GM18520 (cell line): ENCODE results near the gene CCDC174.
"Not testable (repeated sequence)": the region's sequence is repeated elsewhere in the genome, so short reads cannot be mapped to it uniquely, and the experiment has no call there.

Source experiments
- ATAC-seq: cut with Tn5 transposase; IDR thresholded peaks from one replicate; pipeline ENCODE4 v1.9.1; 2021; ENCODE audit not compliant: unreplicated experiment

CCDC174 gene

DNA sequence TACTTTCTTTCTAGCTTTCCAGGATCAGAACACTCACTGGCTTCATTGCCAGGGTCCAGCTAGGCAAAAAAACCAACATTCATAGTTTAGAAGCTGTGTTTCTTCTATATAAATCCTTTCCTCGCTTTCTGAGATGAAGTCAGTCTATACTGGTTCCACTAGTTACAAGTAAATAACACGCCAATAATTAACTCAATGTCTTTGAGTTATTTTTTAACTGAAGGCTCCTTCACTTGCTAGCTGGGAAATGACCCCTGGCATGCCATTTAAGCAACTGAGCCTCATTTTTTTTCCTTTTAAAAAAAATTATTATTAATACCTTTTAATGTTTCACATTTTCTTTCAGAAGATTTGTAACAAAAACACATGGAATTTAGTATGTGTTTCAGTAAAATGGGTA is 2.1 kb upstream of the CCDC174 start:
- no peak for ATAC-seq

DNA sequence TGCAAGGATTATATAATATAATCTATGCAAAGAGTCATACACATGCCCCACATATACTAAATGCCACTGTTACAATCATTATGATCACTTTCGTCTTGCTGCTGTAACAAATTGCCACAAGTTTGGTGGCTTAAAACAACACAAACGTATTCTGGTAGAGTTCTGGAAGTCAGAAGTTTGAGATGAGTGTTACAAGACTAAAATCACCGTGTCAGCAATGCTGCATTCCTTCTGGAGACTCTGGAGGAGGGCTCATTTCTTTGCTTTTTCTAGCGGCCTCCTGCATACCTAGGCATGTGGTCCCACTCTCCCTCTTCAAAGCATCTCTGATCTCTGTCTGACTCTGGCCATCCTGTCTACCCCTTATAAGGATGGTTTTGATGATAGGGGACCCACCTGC is 1.4 kb upstream of the CCDC174 start:
- ATAC-seq: no peak

DNA sequence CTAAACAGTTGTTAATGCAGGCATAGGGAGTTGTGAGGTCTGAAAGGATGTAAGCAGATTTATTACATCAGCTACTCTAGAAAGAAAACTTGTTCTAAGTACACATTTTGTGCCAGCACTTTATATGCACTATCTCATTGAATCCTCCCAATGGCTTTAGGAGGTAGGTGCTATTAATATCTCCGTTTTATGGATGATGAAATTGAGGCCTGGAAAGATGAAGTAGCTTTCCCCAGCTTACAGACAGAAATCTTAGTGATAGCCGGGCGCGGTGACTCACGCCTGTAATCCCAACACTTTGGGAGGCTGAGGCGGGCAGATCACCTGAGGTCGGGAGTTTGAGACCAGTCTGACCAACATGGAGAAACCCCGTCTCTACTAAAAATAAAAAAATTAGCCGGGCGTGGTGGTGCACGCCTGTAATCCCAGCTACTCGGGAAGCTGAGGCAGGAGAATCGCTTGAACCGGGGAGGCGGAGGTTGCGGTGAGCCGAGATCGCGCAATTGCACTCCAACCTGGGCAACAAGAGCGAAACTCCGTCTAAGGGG is 872 bp downstream of the CCDC174 start:
- ATAC-seq: not testable (repeated sequence)

DNA sequence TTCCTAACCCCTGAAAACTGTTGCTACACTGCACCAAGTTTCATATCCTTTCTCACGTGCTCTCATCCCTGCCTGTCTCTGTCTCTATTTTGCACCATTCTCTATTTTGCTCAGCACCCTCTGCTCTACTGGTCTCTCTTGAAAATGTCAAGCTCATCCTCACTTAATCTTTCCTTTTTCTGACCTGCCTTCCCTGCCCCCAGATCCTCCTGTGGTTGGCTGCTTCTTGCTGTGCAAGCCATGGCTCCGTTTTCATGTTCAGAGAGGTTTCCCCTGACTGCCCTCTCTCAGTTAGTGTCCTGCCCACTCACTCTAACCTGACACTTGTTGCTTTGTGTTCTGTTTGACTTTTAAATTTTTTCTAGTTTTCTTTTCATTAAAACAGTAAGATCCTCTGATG is 6.0 kb downstream of the CCDC174 start:
- no peak for ATAC-seq

DNA sequence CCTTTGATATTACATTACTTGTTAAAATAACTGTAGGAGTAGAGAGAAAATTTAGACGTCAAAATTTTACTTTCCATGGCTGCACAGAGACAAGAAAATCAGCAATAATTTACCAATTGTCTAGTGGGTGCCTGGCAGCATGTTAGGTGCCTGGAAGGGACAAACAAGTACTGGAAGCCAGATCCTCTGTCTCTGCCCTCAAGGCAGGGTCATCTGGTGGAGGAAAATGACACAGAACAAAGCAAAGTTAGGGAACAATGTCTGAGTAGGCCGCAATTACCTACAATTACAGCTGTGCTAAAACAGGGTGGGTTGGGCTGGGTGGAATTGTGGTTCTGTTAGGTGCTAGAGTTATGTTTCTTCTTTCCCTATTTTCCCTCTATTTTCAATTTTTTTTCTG is 7.4 kb downstream of the CCDC174 start:
- no peak for ATAC-seq

DNA sequence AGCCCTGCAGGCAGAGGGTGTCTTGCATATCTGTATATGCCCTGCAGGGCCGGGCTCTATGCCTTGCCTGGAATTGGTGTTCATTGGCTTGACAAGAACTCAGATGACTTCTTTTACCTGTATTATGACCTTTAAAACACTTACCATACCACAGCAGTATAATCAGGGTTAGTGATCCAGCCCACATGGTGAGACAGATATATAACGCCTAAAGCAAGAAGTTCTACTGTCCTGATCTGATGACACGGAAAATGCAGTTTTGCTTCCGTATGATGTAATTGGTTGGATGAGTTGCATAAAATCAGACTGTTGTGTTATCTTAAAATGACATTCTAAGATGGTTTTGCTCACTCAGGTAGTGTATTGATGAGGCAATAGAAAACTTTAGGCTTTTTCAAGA is 9.4 kb downstream of the CCDC174 start:
- no peak for ATAC-seq

DNA sequence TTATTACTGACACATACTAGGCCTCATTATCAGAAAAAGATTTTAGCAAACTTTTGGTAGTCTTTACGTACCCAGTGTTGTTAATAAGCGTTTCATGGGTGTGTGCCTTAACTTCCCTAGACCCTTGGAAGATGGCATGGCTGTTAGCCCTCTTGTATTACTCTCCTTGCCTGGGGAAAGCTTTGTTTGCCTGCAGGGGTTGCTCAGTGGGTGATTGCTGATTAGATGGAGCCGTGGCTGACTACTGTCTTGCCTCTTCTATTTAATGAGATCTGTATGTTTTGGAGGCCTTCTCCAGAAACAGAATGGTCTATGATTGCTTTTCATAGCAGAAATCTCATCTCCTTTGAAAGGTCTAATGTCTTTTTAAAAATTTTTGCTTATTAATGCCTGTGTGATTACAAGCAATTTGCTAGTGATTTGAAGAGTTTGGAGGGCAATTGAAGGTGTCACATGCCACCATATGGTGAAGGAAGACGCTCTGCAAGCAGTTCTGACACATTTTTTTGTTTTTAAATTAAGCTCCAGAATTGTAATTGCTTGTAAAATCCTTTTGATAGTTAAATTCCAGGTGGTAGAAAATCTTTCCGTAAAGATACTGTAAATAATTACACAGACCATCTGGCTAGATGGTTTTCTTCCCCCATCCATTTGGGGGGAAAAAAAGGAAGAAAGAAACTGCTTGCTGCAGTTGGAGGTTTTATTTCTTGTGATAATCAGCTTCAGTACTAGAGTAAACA is 12.0 kb downstream of the CCDC174 start:
- ATAC-seq: no peak

DNA sequence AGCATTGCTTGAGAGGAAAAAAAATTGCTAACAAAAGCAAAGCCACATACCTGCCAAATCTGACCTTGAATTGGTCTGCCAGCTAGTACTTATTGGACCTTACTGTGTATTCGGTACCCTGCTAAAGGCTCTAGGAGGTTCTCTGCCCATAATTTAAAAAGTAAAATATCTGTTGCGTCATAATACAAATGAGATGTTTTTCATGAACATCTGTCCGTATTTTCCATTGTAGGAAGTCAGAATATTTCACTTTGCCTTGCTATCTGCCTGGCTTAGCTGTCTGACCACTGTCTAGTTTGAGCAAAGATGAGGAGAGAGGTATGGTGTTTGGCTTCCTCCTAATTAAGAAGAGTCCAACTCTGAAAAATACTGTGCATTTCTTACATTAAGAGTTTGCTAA is 12.6 kb downstream of the CCDC174 start:
- ATAC-seq: no peak

DNA sequence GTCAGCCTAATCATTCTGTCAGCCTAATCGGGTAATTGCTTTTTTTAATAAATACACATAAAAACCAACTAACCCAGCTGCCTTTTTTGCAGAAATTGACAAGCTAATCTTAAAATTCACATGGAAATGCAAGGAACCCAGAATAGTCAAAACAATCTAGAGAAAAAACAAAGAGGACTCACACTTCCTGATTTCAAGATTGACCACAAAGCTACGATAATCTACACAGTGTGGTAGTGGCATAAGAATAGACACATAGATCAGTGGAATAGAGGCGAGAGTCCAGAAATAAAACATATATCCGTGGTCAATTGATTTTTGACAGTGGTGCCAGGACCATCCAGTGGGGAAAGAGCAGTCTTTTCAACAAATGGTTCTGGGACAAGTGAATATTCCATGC is 21.0 kb downstream of the CCDC174 start:
- ATAC-seq: no peak

DNA sequence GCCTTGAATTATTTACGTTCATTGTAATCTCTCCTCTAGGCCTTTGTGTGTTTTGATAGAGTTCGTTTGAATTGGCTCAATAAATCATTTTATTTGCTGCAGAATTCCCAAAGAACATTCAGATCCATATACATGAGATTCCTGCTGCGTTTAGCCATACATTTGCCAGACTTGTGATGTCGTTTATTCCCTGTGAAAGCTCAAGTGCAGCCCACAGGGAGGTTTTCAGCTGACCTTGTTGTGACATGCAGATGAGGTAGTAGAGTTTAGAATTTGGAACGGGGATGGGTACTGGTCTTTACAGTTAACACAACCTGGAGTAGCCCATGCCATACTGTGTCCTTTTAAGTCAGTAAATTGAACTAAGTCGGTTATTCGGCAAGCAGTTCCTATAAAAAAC is 23.3 kb downstream of the CCDC174 start, which contains the start of gene C3orf20:
Gene C3orf20, plus strand, starts transcription at position 301 of the 400 bp plus-strand sequence. CDS start 7,573 bp downstream, outside the sequence.
- no peak for ATAC-seq

DNA sequence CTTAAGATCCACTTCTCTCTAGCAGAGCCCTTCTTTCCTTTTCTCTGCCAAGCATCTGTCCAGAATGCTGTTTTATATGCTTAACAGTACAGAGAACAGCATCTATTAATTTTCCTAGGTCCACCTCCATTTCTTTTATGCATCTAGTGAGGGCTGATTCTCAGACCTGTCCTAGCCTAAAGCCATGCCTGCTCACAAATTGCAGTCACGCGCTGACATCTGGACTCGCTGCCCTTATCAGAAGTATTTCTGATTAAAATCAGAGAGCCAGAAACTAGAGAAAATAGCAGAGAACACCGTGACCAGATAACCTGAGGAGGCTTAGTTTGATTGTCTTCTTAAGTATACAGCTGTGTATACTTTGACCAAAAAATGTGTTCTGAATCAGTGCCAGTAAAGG is 25.3 kb downstream of the CCDC174 start:
- ATAC-seq: no peak

DNA sequence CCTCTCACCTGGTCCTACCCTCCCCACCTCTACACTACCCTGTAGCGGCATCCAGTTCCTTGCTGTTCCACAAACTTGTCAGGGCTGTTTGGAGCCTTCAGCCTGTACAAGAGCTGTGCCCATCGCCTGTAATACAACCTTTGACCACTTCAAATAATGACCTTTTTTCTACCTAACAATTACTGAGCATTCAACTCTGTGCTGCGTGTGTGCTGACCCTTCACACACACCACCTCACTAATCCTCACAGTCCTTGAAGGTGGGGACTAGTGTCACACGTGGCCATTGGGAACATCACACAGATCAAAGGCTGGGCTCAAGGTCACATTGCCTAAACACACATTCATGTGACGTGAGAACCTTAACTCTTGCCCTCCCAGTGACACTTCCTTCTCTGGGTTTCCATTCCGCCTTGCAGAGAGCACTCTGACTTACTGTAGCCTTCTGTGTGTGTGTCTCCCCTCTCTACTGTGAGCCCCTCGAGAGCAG is 26.5 kb downstream of the CCDC174 start:
- ATAC-seq: no peak

DNA sequence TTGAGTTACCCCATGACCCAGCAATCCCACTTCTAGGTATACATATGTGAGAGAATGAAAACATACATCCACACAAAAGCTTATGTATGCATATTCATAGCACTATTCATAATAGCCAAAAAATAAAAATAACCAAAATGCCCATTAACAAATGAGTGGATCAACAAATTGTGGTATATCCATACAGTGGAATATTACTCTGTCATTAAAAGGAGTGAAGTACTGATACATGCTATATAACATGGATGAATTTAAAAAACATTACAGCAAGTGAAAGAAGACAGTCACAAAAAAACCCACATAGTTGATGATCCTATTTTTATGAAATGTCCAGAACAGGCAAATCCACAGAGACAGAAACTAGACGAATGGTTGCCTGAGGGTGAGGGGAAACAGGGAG is 28.6 kb downstream of the CCDC174 start:
- ATAC-seq: no peak

DNA sequence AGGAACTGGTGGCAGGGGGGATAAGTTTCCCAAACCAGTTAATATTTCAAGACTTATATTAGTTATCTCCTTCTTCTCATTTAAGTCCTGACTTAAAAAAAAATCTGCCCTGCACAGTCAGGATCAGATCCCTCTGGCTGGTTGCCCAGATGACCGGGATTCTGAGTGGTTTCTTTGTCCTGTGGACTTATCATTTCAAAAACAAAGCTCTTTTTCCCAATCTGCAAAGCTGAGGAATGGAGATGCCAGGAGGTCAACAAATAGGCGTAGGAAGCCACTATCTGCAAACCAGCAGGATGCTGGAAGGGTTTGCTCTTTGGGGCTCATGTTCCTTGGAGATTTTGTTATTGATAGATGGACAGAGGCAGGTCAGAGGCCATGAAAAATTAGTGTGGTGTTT is 29.2 kb downstream of the CCDC174 start:
- no peak for ATAC-seq

DNA sequence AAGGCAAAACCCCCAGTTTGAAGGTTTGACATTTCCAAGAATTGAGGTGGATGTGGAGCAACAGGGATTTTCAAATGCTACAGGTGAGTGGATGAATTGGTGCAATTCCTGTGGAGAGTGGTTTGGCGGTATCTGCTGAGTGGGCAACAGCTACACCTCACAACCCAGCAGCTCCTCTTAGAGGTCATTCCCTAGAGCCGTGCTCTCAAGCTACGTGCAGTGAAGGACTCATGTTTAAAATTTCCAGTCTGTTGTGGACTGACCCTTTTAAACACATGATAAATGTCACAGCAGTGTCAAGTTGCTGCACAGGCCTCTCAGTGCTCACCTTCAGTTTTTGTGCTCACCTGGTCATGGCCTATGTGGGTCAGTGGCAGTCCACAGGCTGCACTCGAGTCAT is 32.9 kb downstream of the CCDC174 start:
- ATAC-seq: no peak

DNA sequence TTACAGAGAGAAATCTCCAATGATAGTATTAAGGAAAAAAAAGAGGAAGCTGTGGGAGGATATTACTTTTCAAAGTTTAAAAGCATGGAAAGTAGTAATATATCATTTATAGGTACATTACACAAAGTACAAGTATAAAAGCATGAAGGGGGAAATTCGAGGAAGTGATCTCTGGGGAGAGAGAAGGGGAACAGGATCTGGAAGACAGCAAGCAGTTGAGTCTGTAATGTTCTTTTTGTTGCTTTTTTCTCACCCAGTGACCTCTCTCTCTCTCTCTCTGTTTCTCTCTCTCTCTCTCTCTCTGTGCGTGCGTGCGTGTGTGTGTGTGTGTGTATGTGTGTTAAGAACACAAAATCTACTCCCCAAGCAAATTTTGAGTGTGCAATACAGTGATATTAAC is 33.6 kb downstream of the CCDC174 start:
- no peak for ATAC-seq

DNA sequence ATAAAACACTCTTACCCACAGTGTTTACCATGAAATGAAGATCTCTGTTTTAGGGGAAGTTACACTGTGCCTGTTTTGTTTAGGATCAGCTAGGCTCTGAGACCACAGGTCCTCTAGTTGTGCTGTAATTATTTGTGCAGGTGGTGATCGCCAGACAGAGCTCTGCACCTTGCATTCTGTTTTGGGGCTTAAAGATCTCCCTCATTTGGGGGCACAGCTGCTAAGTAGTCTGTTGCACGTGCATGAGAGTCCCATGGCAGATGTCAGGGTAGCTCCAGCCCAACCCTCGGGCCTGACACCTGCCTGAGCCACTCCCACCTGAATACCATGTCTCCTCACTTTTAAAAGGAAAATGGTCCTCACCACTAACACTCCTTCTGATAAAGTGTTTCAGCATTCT is 35.8 kb downstream of the CCDC174 start:
- ATAC-seq: no peak

DNA sequence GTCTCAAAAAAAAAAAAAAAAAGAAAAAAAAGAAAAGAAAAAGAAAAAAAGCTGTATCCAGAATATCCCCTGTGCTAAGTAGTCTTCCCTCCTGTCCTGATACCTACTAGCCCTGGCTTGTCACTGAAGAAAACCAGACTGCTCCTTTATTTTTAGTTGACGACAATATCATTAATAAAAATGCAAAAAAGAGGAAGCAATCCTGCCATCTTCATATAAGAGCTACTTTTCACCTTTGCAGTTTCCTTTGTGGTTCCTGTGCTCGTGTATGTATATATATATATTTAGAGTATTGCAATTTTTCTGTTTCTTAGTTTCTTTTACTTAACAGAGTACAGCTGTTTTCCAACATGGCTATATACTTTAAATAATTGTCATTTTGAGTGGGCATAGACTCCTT is 37.0 kb downstream of the CCDC174 start:
- ATAC-seq: peak; percentile 24

DNA sequence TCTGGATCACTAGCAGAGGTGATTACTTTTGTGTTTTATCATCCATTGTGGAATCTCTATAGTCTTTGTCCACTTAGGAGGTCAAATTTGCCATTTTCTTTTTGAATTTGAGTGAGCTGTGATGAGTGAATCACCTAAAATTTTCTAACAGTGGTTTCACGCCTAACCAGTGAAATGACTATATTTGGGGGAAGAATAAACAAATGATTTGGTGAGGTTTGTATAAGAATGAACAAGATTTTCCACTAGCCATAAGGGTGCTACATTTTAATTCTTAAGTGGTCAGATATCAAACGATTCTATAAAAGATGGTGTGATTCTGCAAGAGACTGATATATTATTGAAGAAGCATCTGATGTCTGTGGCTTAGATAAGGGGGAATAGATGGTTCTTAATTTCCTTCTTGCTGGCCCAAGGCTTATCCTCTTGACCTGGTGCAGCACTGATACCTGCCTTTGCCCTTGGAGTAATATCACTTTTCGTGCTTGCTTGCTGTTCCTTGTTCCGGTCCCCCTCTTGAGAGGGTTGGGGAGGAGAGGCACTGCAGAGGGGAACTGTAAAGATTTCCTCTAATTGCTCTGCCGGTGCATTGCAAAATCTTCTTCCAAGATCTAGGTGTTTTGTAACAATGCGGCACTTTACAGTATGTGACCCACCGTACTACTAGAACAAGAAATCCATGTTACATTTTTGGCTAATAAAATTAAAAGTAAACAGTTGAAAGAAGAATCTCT is 37.9 kb downstream of the CCDC174 start:
- ATAC-seq: peak; percentile 31

DNA sequence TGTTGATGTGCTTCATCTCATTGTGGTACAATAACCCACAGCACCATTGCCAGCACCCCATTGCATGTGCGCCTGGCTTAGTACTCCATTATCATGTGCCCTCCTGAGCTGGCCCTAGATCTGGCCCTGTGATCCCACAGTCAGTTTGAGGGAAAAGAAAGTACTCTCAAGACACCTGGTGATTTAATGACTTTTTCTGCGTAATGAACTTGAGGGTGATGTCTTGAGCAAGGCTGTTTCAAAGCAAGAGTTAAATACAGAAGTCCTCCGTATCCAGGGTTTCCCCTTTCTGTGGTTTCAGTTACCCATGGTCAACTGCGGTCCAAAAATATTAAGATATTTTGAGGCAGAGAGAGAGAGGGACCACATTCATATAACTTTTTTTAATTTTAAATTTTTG is 39.7 kb downstream of the CCDC174 start:
- peak; percentile 31 for ATAC-seq

DNA sequence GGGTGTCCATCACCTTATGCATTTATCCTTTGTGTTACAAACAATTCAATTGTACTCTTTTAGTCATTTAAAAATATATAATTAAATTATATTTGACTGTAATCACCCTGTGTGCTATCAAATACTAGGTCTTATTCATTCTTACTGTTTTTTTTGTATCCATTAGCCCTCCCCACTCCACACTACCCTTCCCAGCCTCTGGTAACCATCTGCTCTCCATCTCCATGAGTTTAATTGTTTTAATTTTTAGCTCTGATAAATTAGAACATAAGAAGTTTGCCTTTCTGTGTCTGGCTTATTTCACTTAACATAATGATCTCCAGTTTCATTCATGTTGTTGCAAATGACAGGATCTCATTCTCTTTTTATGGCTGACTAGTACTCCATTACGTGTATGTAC is 40.2 kb downstream of the CCDC174 start:
- ATAC-seq: no peak

DNA sequence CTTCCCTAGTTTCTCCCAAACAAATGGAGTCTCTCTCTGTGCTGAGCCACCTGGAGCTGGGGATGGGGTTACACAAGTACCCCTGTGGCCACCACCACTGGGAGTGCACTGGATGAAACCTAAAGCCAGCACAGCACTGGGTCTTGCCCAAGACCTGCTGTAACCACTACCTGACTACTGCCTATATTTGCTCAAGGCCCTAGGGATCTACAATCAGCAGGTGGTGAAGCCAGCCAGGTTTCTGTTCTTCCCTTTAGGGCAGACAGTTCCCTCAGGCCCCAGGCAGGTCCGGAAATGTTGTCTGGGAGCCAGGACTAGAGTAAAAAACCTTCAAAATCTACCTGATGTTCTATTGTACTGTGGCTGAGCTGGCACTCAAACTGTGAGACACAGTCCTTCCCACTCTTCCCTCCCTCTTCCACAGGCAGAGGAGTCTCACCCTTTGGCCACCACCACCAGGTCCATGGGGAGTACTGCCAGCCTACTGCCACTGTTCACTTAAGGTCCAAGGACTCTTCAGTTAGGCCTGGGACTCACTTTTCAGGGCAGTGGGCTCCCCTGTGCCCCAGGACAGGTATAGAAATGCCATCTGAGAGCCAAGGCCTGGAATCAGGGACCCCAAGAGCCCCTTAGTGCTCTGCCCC is 47.2 kb downstream of the CCDC174 start:
- no peak for ATAC-seq
